NCI-H2196 (cell line): ENCODE data around the gene BOK.

Experiments used
- DNase-seq: peaks from one replicate; lab custom pipeline; 2025; ENCODE audit not compliant: unreplicated experiment; lab: John Stamatoyannopoulos, UW

The BOK gene

GRCh38 chr2:241598061-241598460, 39.5 kb downstream of the BOK start:
- DNase-seq = no peak

DNA sequence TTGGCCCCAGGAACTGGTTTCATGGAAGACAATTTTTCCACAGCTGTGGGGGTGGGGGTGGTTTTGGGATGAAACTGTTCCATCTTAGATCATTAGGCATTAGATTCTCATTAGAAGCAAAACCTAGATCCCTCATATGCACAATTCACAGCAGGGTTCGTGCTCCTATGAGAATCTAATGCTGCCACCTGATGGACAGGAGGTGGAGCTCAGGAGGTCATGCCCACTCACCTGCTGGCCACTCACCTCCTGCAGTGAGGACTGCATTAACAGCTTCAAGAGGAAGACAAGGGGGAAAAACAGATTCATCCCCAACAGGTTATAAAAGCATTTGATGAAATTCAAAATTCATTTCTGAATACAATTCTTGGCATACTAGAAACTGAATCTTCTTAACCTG, 39.9 kb downstream of the BOK start:
- DNase-seq = peak; percentile 49

- DNase-seq = no peak
Measured at GRCh38 chr2:241599615-241600014, 41.1 kb downstream of the BOK start.

DNA sequence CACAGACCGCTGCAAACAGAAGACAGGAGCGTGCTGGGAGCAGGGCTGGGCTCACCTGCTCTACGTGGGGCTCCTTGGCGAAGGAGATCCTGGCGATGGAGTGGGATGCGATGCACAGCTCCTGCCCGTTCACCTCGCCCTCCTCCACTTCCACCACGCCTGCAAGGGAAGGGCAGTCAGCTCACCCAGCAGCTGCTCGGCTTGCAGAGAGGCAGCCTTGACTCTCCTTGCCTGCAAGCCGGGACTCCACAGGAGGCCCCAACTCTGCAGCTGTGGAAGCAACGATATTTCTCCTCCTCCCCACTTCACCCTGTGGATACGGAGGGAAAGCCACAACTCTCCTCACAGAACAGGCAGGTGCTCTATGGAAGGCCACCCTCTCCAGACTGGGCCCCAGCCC, 43.3 kb downstream of the BOK start:
- no peak for DNase-seq

DNA sequence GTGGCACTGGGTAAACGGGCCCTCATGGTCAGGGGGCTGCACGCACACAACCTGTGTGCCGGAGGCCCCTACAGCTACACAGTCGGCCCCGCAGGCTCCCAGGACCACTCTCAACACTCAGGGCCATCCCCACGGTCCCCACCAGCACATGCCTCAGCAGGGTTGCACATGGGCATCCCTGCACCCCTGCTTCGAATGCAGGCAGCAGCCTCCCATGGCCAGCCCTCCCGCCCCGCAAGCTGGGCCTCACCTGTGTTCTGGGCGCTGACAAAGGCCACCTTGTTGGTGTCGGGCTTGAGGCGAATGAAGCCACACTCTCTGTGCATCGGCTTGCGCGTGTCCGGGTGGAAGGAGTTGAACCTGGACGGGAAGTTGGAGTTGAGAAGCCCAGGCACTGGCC, 44.2 kb downstream of the BOK start:
- DNase-seq = no peak

- no peak for DNase-seq
Measured at GRCh38 chr2:241603686-241604085, 45.1 kb downstream of the BOK start.

- DNase-seq = no peak
Measured at GRCh38 chr2:241606186-241606585, 47.6 kb downstream of the BOK start.

- no peak for DNase-seq
Measured at GRCh38 chr2:241607162-241607885, 48.8 kb downstream of the BOK start.

- DNase-seq = no peak
Measured at GRCh38 chr2:241608881-241609280, 50.3 kb downstream of the BOK start.

GRCh38 chr2:241609859-241610793, 51.6 kb downstream of the BOK start:
- DNase-seq = peak; percentile 45

DNA sequence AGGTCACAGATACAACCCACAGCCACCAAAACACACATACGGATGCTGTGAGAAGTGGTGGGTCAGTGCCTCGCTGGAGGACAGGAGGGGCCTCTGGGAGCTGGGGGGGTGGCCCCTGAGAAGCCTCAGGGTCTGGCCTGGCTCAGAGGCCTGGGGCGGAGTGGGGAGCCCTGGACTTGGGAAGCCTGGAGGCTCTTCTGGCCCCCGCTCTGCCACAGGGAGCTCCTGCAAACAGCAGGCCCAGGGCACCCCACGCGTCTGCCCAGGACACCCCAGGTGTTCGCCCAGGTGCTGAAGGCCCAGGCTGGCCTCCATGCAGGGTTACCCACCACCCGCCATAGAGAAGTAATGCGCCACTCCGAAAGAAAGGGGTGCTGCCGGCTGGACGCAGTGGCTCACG, 52.5 kb downstream of the BOK start:
- no peak for DNase-seq

GRCh38 chr2:241612156-241613016, 53.8 kb downstream of the BOK start:
- DNase-seq = no peak

DNA sequence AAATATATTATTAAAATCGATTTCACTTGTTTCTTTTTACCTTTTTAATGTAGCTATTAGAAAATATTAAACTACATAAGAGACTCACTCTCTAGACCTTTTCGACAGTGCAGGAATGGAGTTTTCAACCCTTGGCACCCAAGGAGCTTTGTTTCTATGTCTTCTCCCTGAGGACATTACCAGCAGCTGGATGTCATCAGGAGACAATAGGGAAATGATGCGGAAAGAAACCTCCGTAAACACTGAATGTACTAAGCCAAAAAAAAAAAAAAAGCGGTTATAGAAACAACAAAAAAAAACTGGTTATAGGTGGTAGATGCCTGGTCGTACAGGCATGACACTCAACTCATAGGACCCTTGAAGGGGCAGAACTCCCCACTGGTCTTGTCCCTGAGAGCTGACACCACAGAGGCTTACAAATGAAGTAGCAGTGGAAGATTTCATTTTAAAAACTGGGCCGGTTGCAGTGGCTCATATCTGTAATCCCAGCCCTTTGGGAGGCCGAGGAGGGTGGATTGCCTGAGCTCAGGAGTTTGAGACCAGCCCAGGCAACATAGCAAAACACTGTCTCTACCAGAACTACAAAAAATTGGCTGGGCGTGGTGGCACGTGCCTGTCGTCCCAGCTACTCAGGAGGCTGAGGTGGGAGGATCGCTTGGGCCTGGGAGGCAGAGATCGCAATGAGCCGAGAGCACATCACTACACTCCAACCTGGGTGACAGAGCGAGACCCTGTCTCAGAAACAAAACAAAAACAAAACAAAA, 54.7 kb downstream of the BOK start:
- no peak for DNase-seq

GRCh38 chr2:241615041-241615440, 56.5 kb downstream of the BOK start:
- peak; percentile 19 for DNase-seq

DNA sequence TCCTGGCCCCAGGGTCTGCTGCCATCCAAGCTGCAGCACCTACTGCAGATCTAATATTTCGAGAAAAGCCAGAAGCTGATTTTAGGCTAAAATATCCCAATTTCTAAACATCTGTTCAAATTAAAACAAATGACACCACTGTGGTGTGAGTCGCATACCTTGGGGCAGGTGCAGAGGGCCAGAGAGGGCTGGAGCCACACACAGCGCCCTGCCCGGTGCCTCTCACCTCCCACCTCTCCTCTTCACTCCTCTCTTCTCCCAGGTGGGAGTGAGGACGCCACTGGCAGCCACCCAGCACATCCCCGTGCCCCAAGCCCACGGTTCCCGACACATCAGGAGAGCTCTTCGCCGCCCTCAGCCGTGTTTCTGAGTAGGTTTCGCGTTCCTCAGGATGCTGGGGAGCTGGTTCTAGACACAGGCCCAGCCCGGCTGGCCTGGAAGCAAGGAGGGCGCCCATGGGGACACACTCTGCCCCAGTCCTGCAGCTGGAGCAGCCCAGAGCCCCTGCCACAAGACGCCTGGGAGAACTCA, 57.0 kb downstream of the BOK start:
- no peak for DNase-seq

DNA sequence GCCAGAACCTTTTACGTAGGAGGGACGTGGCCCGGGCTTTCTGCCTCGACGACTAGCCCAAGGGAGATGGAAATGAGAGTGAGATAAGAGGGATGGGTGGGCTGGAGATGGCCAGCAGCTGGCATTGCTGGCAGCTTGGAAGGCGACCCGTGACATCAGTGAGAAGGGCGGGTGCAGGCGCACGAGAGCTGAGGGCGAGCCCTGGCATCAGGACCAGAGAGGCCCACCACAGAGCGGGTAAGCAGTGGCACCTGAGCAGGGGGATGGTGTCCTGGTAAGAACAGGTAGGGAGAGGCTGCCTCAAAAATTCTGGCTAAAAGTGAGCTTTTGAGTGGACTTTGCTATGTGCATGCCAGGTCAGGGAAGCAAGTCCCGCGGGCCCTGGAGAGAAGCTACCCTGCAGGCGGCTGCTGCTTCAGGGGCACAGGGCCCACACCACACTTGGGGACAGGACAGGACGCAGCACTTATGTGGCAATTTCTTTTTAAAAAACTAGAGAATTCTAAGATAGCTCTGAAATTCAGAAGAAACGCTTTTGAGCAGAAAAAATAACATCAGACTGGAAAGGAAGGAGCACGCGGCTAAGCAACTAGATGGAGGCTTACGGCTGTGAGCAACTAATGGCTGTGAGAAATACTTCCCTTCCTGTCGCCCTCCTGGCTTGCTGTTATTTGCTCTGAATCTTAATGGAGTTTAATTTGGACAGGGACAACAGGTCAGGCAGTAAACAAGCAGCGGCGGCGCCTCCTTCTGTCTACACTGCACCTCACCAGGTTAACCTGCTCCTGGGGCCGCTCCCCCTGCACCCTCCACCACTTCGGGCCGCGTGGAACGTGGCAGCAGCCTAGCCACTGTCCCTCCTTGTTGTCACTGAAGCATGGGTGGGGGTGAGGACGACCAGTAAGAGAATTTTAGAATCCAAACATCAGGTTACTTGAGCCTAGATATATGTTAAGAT, 57.9 kb downstream of the BOK start:
- DNase-seq = no peak

DNA sequence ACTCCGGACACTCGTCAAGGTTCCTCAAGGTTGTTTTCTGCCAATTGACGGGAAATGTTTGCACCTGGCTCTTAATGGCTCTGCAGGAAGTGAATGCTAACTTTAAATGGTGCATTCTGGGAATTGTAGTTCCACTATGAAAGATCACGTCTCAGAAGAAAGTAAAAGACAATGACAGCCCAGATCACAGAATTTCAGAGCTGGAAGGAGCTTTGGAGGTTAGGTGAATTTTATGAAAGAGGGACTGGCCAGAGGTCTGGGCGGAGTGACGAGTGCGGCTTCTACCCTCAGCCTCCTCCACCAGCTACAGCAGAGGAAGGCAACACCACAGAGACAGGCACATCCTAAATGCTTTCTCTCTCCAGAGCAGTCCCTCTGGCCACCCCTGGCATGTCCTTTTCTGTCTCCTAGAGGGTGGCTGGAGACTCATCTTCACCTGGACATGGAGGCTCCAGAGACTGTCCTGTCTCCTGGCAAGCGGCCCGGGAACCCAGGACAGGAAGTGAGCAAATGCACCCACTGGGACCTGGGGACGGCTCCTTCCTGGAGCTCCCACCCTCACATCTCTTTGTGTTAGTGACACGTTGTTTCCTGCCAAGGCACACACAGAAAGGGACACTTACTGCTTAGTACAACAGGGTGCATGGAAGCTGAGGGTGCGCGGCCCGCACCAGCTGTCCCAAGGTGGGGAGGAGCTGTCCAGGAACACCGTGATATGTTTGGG, 59.0 kb downstream of the BOK start:
- DNase-seq = peak; percentile 73

- DNase-seq = no peak
Measured at GRCh38 chr2:241618296-241618805, 59.8 kb downstream of the BOK start.
